Measurements from ENCODE around the gene LST1.
A peak's percentile ranks its signal among the peaks of the same experiment; 100 is the strongest.
"Not testable (repeated sequence)": the region's sequence is repeated elsewhere in the genome, so short reads cannot be mapped to it uniquely, and the experiment has no call there.

LST1 gene

GRCh38 chr6:31580807-31581433, 5.2 kb upstream of the LST1 start:
- DNase-seq (ENCODE audit: low read depth in 2 of 2), result peak; percentile 77 to 86

GRCh38 chr6:31581434-31582229, 4.4 kb upstream of the LST1 start:
- no peak for DNase-seq (ENCODE audit: low read depth in 2 of 2)

GRCh38 chr6:31582230-31582643, 3.8 kb upstream of the LST1 start, which contains the start of gene LTB:
Gene LTB (minus strand): TSS chr6:31582424. CDS start chr6:31582417, 7 bp downstream.
- no peak for DNase-seq (ENCODE audit: low read depth in 2 of 2)

GRCh38 chr6:31585491-31585890, 586 bp upstream of the LST1 start:
- DNase-seq (ENCODE audit: low read depth in 2 of 2), result no peak

- DNase-seq (ENCODE audit: low read depth in 2 of 2), result no peak
Observed at GRCh38 chr6:31586599-31587281, 663 bp downstream of the LST1 start.

- no peak for DNase-seq (ENCODE audit: low read depth in 2 of 2)
Observed at GRCh38 chr6:31587791-31588777, 2.0 kb downstream of the LST1 start.

- DNase-seq (ENCODE audit: low read depth in 2 of 2), result no peak
Observed at GRCh38 chr6:31588871-31589650, 3.0 kb downstream of the LST1 start.

- not testable (repeated sequence) for DNase-seq (ENCODE audit: low read depth in 2 of 2)
Observed at GRCh38 chr6:31590691-31591090, 4.6 kb downstream of the LST1 start.

GRCh38 chr6:31592396-31592771, 6.3 kb downstream of the LST1 start:
- no peak for DNase-seq (ENCODE audit: low read depth in 2 of 2)

GRCh38 chr6:31597006-31597405, 10.9 kb downstream of the LST1 start:
- no peak for DNase-seq (ENCODE audit: low read depth in 2 of 2)

GRCh38 chr6:31607317-31607716, 21.2 kb downstream of the LST1 start:
- DNase-seq (ENCODE audit: low read depth in 2 of 2), result no peak

GRCh38 chr6:31609519-31610406, 23.7 kb downstream of the LST1 start:
- DNase-seq (ENCODE audit: low read depth in 2 of 2), result no peak

GRCh38 chr6:31610968-31611367, 24.9 kb downstream of the LST1 start:
- no peak for DNase-seq (ENCODE audit: low read depth in 2 of 2)

GRCh38 chr6:31614075-31614619, 28.1 kb downstream of the LST1 start:
- no peak for DNase-seq (ENCODE audit: low read depth in 2 of 2)

GRCh38 chr6:31614684-31615578, 28.9 kb downstream of the LST1 start, which contains the start of gene AIF1:
Gene AIF1 (plus strand): TSS chr6:31615234. CDS start chr6:31615330, 96 bp downstream.
- no peak for DNase-seq (ENCODE audit: low read depth in 2 of 2)

- peak in 1 of 2 donors; percentile 28 for DNase-seq (ENCODE audit: low read depth in 2 of 2)
Observed at GRCh38 chr6:31615748-31616147, 29.7 kb downstream of the LST1 start.

GRCh38 chr6:31617010-31617409, 30.9 kb downstream of the LST1 start:
- no peak for DNase-seq (ENCODE audit: low read depth in 2 of 2)
